Amygdala (tissue), 56 donors: ENCODE data around the gene SEMA6C.
"Not testable (repeated sequence)": the region's sequence is repeated elsewhere in the genome, so short reads cannot be mapped to it uniquely, and the experiment has no call there.

Experiments used
- DNase-seq, 56 donors: peaks; one replicate each; lab custom pipeline; 2025; lab: John Stamatoyannopoulos, UW

The SEMA6C gene

GRCh38 chr1:151146412-151147131 lies at the start of gene SEMA6C:
TSS of gene SEMA6C (minus strand) at chr1:151146631. CDS start at chr1:151142621, 4,010 bp downstream.
- peak; percentile 49 to 97 (median 92) for DNase-seq

- DNase-seq = peak in 1 of 56 donors; percentile 9
Observed at GRCh38 chr1:151194894-151195594, 48.6 kb upstream of the SEMA6C start.

GRCh38 chr1:151193856-151194255 lies 47.4 kb upstream of the SEMA6C start:
- DNase-seq = no peak

- DNase-seq = no peak
Observed at GRCh38 chr1:151193304-151193703, 46.9 kb upstream of the SEMA6C start.

- DNase-seq = no peak
Observed at GRCh38 chr1:151192047-151192446, 45.6 kb upstream of the SEMA6C start.

- DNase-seq = peak; percentile 17 to 90 (median 74)
Observed at GRCh38 chr1:151189637-151190445, 43.4 kb upstream of the SEMA6C start, which contains the start of gene VPS72. TSS of gene VPS72 (minus strand) at chr1:151190197. CDS start at chr1:151190121, 76 bp downstream.

GRCh38 chr1:151188667-151189066 lies 42.2 kb upstream of the SEMA6C start:
- DNase-seq = not testable (repeated sequence)

- DNase-seq = no peak
Observed at GRCh38 chr1:151187205-151187604, 40.8 kb upstream of the SEMA6C start.

GRCh38 chr1:151184211-151184610 lies 37.8 kb upstream of the SEMA6C start:
- no peak for DNase-seq

- DNase-seq = no peak
Observed at GRCh38 chr1:151176514-151177045, 30.1 kb upstream of the SEMA6C start.

- DNase-seq = peak in 2 of 56 donors; percentile 9 to 18
Observed at GRCh38 chr1:151175863-151176262, 29.4 kb upstream of the SEMA6C start, which contains the start of gene TMOD4. TSS of gene TMOD4 (minus strand) at chr1:151175981. CDS start at chr1:151174875, 1,106 bp downstream.

- peak in 51 of 56 donors; percentile 4 to 89 (median 65) for DNase-seq
Observed at GRCh38 chr1:151175041-151175741, 28.8 kb upstream of the SEMA6C start.

- DNase-seq = no peak
Observed at GRCh38 chr1:151171190-151171589, 24.8 kb upstream of the SEMA6C start.

- no peak for DNase-seq
Observed at GRCh38 chr1:151167116-151167515, 20.7 kb upstream of the SEMA6C start.

- DNase-seq = no peak
Observed at GRCh38 chr1:151166505-151166956, 20.1 kb upstream of the SEMA6C start.

GRCh38 chr1:151165738-151166504 lies 19.5 kb upstream of the SEMA6C start, which contains the start of the genes LYSMD1 and SCNM1:
TSS of gene LYSMD1 (minus strand) at chr1:151165902. CDS start at chr1:151165258, 644 bp downstream.
TSS of gene SCNM1 (plus strand) at chr1:151166144. CDS start at chr1:151166153, 9 bp downstream.
- peak; percentile 70 to 99 (median 95) for DNase-seq

- DNase-seq = peak in 43 of 56 donors; percentile 31 to 82 (median 58)
Observed at GRCh38 chr1:151165281-151165737, 18.9 kb upstream of the SEMA6C start.

- peak in 3 of 56 donors; percentile 47 to 60 (median 59) for DNase-seq
Observed at GRCh38 chr1:151164732-151165280, 18.4 kb upstream of the SEMA6C start.
